ENCODE results near the gene HOXC5.

Gene HOXC5

GRCh38 chr12:54030442-54030801 is 2.4 kb upstream of the HOXC5 start:
- H3K36me3 ChIP-seq (ENCODE audit: control insufficient read depth in 2 of 2, insufficient read depth in 2 of 2, low read length in 2 of 2) = no peaks in the 10 kb centered on the region
- H3K9me3 ChIP-seq (ENCODE audit: control insufficient read depth in 2 of 2, low read length in 2 of 2) = peaks cover 0 to 3% of the 10 kb centered on the region in 2 donors
- no peak overlapping the region for H3K27ac ChIP-seq (ENCODE audit: low read depth in 2 of 2, low read length in 2 of 2)
- H3K27me3 ChIP-seq (ENCODE audit: control insufficient read depth in 2 of 2, insufficient read depth in 2 of 2, low read length in 2 of 2) = peaks cover 72 to 83% of the 10 kb centered on the region in 2 donors
- H3K4me1 ChIP-seq (ENCODE audit: control insufficient read depth in 2 of 2, insufficient read depth in 2 of 2, low read length in 2 of 2) = peaks cover 2 to 8% of the 10 kb centered on the region in 2 donors
- no peak overlapping the region for H3K9ac ChIP-seq (ENCODE audit: low read depth in 1 of 2, low read length in 2 of 2)
- no peak overlapping the region for H3K4me3 ChIP-seq (ENCODE audit: low read length in 2 of 2)

- Histone ChIP-seq H3K4me3 (ENCODE audit: low read length in 2 of 2) (no peak overlapping the region), H3K4me1 (ENCODE audit: control insufficient read depth in 2 of 2, insufficient read depth in 2 of 2, low read length in 2 of 2) (peaks cover 2 to 8% of the 10 kb centered on the region in 2 donors), H3K36me3 (ENCODE audit: control insufficient read depth in 2 of 2, insufficient read depth in 2 of 2, low read length in 2 of 2) (no peaks in the 10 kb centered on the region), H3K9me3 (ENCODE audit: control insufficient read depth in 2 of 2, low read length in 2 of 2) (peaks cover 0 to 3% of the 10 kb centered on the region in 2 donors), H3K9ac (ENCODE audit: low read depth in 1 of 2, low read length in 2 of 2) (no peak overlapping the region), H3K27me3 (ENCODE audit: control insufficient read depth in 2 of 2, insufficient read depth in 2 of 2, low read length in 2 of 2) (peaks cover 73 to 83% of the 10 kb centered on the region in 2 donors), H3K27ac (ENCODE audit: low read depth in 2 of 2, low read length in 2 of 2) (no peak overlapping the region)
Measured at GRCh38 chr12:54030889-54031471, 1.9 kb upstream of the HOXC5 start.

GRCh38 chr12:54031480-54031879 is 1.4 kb upstream of the HOXC5 start:
- Histone ChIP-seq H3K4me3 (ENCODE audit: low read length in 2 of 2) (no peak overlapping the region), H3K27ac (ENCODE audit: low read depth in 2 of 2, low read length in 2 of 2) (no peak overlapping the region), H3K27me3 (ENCODE audit: control insufficient read depth in 2 of 2, insufficient read depth in 2 of 2, low read length in 2 of 2) (peaks cover 74 to 83% of the 10 kb centered on the region in 2 donors), H3K36me3 (ENCODE audit: control insufficient read depth in 2 of 2, insufficient read depth in 2 of 2, low read length in 2 of 2) (no peaks in the 10 kb centered on the region), H3K4me1 (ENCODE audit: control insufficient read depth in 2 of 2, insufficient read depth in 2 of 2, low read length in 2 of 2) (peaks cover 2 to 8% of the 10 kb centered on the region in 2 donors), H3K9me3 (ENCODE audit: control insufficient read depth in 2 of 2, low read length in 2 of 2) (peaks cover 0 to 3% of the 10 kb centered on the region in 2 donors), H3K9ac (ENCODE audit: low read depth in 1 of 2, low read length in 2 of 2) (no peak overlapping the region)

DNA sequence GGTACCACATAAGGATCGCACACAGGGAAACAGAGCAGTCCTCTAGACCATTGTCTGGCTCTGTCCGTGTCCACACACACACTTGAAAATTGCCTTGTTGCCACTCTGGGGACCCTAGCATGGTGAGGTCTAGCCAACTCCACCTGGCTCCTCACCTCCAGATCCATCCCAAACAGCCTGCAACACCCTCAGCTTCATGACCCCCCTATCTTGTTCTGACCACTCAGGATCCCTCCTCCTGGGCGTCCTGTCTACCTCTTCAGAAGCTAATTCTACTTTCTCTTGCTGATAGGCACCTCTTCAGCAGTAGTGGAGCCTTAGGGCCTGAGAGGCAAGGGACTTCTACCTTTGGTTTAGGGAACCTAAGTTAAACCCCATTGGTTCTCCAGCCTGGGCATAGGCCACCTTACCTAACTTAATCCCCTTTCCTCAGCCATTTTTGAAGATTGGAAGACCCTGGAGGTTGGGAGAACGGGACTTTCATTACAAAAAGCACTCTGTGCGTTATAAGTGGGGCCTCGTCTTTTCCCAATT is 697 bp upstream of the HOXC5 start:
- Histone ChIP-seq H3K4me3 (ENCODE audit: low read length in 2 of 2) (no peak overlapping the region), H3K9ac (ENCODE audit: low read depth in 1 of 2, low read length in 2 of 2) (no peak overlapping the region), H3K4me1 (ENCODE audit: control insufficient read depth in 2 of 2, insufficient read depth in 2 of 2, low read length in 2 of 2) (peaks cover 0 to 8% of the 10 kb centered on the region in 2 donors), H3K36me3 (ENCODE audit: control insufficient read depth in 2 of 2, insufficient read depth in 2 of 2, low read length in 2 of 2) (no peaks in the 10 kb centered on the region), H3K27ac (ENCODE audit: low read depth in 2 of 2, low read length in 2 of 2) (no peak overlapping the region), H3K9me3 (ENCODE audit: control insufficient read depth in 2 of 2, low read length in 2 of 2) (peaks cover 0 to 3% of the 10 kb centered on the region in 2 donors), H3K27me3 (ENCODE audit: control insufficient read depth in 2 of 2, insufficient read depth in 2 of 2, low read length in 2 of 2) (peaks cover 78 to 84% of the 10 kb centered on the region in 2 donors)

- H3K27ac ChIP-seq (ENCODE audit: low read depth in 2 of 2, low read length in 2 of 2) = no peak overlapping the region
Measured at GRCh38 chr12:54033106-54033979, 493 bp downstream of the HOXC5 start.

GRCh38 chr12:54033980-54034784 is 1.3 kb downstream of the HOXC5 start:
- Histone ChIP-seq H3K4me3 (ENCODE audit: low read length in 2 of 2) (no peak overlapping the region), H3K27ac (ENCODE audit: low read depth in 2 of 2, low read length in 2 of 2) (no peak overlapping the region), H3K4me1 (ENCODE audit: control insufficient read depth in 2 of 2, insufficient read depth in 2 of 2, low read length in 2 of 2) (peaks cover 0 to 2% of the 10 kb centered on the region in 2 donors), H3K9ac (ENCODE audit: low read depth in 1 of 2, low read length in 2 of 2) (no peak overlapping the region), H3K9me3 (ENCODE audit: control insufficient read depth in 2 of 2, low read length in 2 of 2) (peaks cover 0 to 3% of the 10 kb centered on the region in 2 donors), H3K36me3 (ENCODE audit: control insufficient read depth in 2 of 2, insufficient read depth in 2 of 2, low read length in 2 of 2) (no peaks in the 10 kb centered on the region), H3K27me3 (ENCODE audit: control insufficient read depth in 2 of 2, insufficient read depth in 2 of 2, low read length in 2 of 2) (peaks cover 82 to 85% of the 10 kb centered on the region in 2 donors)

More at GRCh38 chr12:54033106-54033979, 493 bp downstream of the HOXC5 start:
- no peak overlapping the region for H3K9ac ChIP-seq (ENCODE audit: low read depth in 1 of 2, low read length in 2 of 2)
- peaks cover 0 to 6% of the 10 kb centered on the region in 2 donors for H3K4me1 ChIP-seq (ENCODE audit: control insufficient read depth in 2 of 2, insufficient read depth in 2 of 2, low read length in 2 of 2)
- H3K4me3 ChIP-seq (ENCODE audit: low read length in 2 of 2) = peak overlapping the region in 1 of 2 donors; percentile 44
- H3K36me3 ChIP-seq (ENCODE audit: control insufficient read depth in 2 of 2, insufficient read depth in 2 of 2, low read length in 2 of 2) = no peaks in the 10 kb centered on the region
- peaks cover 78 to 85% of the 10 kb centered on the region in 2 donors for H3K27me3 ChIP-seq (ENCODE audit: control insufficient read depth in 2 of 2, insufficient read depth in 2 of 2, low read length in 2 of 2)
- H3K9me3 ChIP-seq (ENCODE audit: control insufficient read depth in 2 of 2, low read length in 2 of 2) = peaks cover 0 to 3% of the 10 kb centered on the region in 2 donors

DNA sequence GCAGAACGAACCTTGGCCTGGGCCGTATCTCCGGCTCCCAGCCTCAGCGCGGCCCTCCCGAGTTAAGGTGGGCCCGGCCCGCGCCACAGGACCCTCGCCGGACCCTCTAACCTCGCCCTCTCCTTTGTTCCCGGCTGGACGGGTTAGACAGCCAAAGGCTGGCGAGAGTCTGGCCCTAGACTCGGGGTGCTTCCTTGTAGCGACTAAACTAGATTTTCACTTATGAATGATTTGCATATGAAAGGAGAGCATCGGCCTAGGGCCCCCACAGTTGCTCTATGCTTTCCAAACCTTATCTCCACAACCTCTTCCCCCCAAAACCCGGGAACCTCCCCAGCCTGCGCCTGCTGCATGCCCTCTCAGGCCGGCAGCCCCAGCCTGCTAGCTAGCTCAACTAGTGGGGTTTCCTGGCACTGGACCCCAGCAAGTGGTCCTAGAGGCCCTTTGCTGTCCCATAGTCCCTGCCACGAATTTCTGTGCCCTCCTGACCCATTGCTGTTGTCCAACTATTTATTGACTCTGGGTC is 2.0 kb downstream of the HOXC5 start:
- Histone ChIP-seq H3K27ac (ENCODE audit: low read depth in 2 of 2, low read length in 2 of 2) (no peak overlapping the region), H3K4me3 (ENCODE audit: low read length in 2 of 2) (no peak overlapping the region), H3K36me3 (ENCODE audit: control insufficient read depth in 2 of 2, insufficient read depth in 2 of 2, low read length in 2 of 2) (no peaks in the 10 kb centered on the region), H3K9ac (ENCODE audit: low read depth in 1 of 2, low read length in 2 of 2) (no peak overlapping the region), H3K9me3 (ENCODE audit: control insufficient read depth in 2 of 2, low read length in 2 of 2) (peaks cover 0 to 3% of the 10 kb centered on the region in 2 donors), H3K27me3 (ENCODE audit: control insufficient read depth in 2 of 2, insufficient read depth in 2 of 2, low read length in 2 of 2) (peaks cover 85% of the 10 kb centered on the region in 2 donors), H3K4me1 (ENCODE audit: control insufficient read depth in 2 of 2, insufficient read depth in 2 of 2, low read length in 2 of 2) (peaks cover 0 to 2% of the 10 kb centered on the region in 2 donors)

GRCh38 chr12:54035568-54036264 is 2.9 kb downstream of the HOXC5 start:
- Histone ChIP-seq H3K27ac (ENCODE audit: low read depth in 2 of 2, low read length in 2 of 2) (no peak overlapping the region), H3K4me1 (ENCODE audit: control insufficient read depth in 2 of 2, insufficient read depth in 2 of 2, low read length in 2 of 2) (peaks cover 0 to 2% of the 10 kb centered on the region in 2 donors), H3K9me3 (ENCODE audit: control insufficient read depth in 2 of 2, low read length in 2 of 2) (peaks cover 0 to 3% of the 10 kb centered on the region in 2 donors), H3K27me3 (ENCODE audit: control insufficient read depth in 2 of 2, insufficient read depth in 2 of 2, low read length in 2 of 2) (peaks cover 89 to 90% of the 10 kb centered on the region in 2 donors), H3K9ac (ENCODE audit: low read depth in 1 of 2, low read length in 2 of 2) (no peak overlapping the region), H3K4me3 (ENCODE audit: low read length in 2 of 2) (no peak overlapping the region), H3K36me3 (ENCODE audit: control insufficient read depth in 2 of 2, insufficient read depth in 2 of 2, low read length in 2 of 2) (no peaks in the 10 kb centered on the region)

DNA sequence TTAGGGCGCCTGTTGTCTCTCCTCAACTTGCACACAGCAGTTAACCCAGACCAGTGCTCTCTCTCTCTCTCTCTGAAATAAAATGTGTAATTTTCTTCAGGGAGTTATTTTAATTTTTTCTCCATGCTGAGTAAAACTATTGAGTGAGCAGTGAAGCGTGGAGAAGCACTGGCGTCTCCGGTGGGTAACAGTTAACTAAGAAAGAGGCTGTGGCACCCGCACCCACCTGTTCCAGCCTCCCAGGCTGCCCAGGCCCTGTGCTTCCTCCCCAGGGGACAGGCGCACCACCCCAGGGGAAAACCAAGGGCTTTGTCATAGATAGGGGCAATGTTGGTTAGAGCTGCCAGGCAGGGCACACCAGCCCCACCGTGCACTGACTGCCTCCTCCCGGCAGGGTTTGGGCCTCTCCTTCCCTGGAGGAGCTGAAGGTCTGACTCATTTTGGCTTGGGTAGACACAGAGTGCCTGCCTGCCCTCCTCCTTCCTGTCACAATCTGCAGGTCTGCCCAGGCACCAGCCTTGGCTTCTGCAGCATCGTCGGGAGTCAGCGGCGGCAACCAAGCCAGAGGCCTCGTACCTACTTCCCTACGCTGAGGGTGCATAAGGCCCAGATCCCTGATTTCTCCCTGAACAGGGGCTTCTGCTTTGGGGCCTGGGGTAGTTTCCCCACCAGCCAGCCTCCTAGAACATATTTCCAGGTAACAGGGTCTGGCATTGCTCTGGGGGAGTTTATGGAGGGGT is 3.9 kb downstream of the HOXC5 start:
- Histone ChIP-seq H3K27ac (ENCODE audit: low read depth in 2 of 2, low read length in 2 of 2) (no peak overlapping the region), H3K4me3 (ENCODE audit: low read length in 2 of 2) (no peak overlapping the region), H3K27me3 (ENCODE audit: control insufficient read depth in 2 of 2, insufficient read depth in 2 of 2, low read length in 2 of 2) (peaks cover 84 to 88% of the 10 kb centered on the region in 2 donors), H3K9me3 (ENCODE audit: control insufficient read depth in 2 of 2, low read length in 2 of 2) (peaks cover 0 to 3% of the 10 kb centered on the region in 2 donors), H3K9ac (ENCODE audit: low read depth in 1 of 2, low read length in 2 of 2) (no peak overlapping the region), H3K4me1 (ENCODE audit: control insufficient read depth in 2 of 2, insufficient read depth in 2 of 2, low read length in 2 of 2) (peaks cover 0 to 2% of the 10 kb centered on the region in 2 donors), H3K36me3 (ENCODE audit: control insufficient read depth in 2 of 2, insufficient read depth in 2 of 2, low read length in 2 of 2) (no peaks in the 10 kb centered on the region)

All from mucosa of rectum (tissue), 2 donors.